Measurements from ENCODE around the gene RND3.
A peak's percentile ranks its signal among the peaks of the same experiment; 100 is the strongest.

Gene RND3, protein sequence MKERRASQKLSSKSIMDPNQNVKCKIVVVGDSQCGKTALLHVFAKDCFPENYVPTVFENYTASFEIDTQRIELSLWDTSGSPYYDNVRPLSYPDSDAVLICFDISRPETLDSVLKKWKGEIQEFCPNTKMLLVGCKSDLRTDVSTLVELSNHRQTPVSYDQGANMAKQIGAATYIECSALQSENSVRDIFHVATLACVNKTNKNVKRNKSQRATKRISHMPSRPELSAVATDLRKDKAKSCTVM

GRCh38 chr2:150487537-150488429 lies at the start of gene RND3:
Gene RND3, minus strand, starts transcription at chr2:150487667. Its CDS starts 250 bp downstream, at chr2:150487417.
- DNase-seq (ENCODE audit: low read depth in 3 of 3) = peak in 1 of 3 experiments; percentile 2

GRCh38 chr2:150535176-150535575 lies 47.7 kb upstream of the RND3 start:
- DNase-seq (ENCODE audit: low read depth in 3 of 3) = no peak

DNA sequence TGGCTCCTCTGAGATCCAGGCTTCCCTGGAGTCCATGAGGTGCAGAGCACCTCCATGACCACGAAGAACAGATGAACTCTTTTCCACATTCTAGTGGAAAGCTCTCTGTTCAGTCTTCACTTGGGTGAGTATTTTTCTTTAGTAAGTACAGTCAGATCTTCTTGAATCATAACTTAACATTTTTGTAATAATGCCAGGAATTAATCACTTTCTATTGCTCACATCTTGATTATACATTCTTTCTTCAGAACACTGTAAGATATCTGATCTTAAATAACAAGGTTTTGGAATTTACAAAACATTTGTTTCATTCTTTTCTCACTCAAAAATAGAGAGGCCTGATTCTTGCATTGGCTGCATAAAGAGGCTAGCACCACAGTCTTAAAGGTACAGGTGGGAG lies 45.4 kb upstream of the RND3 start:
- DNase-seq (ENCODE audit: low read depth in 3 of 3) = no peak

DNA sequence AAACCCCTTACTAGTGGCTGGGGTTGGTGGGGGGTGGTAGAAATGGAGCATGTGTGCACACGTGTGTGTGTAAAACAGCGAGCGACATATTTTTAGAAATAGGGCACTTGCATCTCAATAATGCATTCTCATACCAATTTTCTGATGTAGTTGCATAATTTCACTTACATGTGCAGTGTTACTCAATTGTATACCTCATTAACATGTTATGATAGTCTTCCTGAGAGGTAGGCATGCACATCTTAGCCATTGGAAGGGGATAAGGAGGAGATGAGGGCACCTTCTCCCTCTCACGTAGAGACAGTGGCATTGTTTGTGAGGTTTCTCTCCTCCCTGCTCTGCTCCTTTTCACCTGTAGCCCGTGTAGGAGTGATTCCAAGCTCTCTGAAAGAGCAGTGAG lies 44.6 kb upstream of the RND3 start:
- no peak for DNase-seq (ENCODE audit: low read depth in 3 of 3)

DNA sequence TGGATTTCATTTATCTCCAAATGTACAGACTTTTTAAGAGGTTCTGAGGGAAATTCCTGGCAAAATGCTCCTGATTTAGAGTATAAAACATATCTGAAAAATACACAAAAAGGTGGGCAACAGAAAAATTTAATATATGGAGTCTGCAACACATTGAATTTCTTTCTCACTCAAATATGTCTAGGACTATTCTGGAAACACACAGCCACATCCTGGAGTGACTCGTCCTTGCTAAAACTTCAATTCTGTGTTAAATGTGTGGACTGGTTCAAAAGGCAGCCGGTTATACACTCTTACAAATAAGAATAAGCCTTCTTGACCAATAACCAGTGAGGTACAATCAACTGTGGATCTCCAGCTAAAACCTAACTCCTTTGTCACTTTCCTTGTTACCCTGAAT lies 44.1 kb upstream of the RND3 start:
- no peak for DNase-seq (ENCODE audit: low read depth in 3 of 3)

DNA sequence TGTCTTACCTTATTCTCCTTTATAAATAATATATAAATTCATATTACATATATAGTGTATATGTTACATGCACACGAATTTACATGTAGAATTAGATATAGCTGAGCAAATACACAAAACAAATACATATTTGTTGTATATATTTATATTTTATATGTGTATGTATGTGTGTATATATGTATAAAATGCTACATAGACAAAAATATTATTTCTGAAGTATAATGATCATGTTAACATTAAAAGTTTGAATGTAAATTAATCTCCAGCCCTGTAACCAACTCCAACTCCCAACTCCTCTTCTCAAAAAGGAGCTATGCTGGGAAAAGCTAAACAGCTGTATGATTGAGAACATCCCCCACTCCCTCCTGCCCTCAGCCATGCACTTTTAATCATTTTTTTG lies 42.7 kb upstream of the RND3 start:
- DNase-seq (ENCODE audit: low read depth in 3 of 3) = no peak

GRCh38 chr2:150528861-150529801 lies 41.7 kb upstream of the RND3 start:
- DNase-seq (ENCODE audit: low read depth in 3 of 3) = no peak

- DNase-seq (ENCODE audit: low read depth in 3 of 3) = no peak
Measured at GRCh38 chr2:150526827-150527226, 39.4 kb upstream of the RND3 start.

GRCh38 chr2:150526006-150526405 lies 38.5 kb upstream of the RND3 start:
- no peak for DNase-seq (ENCODE audit: low read depth in 3 of 3)

GRCh38 chr2:150522269-150522668 lies 34.8 kb upstream of the RND3 start:
- no peak for DNase-seq (ENCODE audit: low read depth in 3 of 3)

DNA sequence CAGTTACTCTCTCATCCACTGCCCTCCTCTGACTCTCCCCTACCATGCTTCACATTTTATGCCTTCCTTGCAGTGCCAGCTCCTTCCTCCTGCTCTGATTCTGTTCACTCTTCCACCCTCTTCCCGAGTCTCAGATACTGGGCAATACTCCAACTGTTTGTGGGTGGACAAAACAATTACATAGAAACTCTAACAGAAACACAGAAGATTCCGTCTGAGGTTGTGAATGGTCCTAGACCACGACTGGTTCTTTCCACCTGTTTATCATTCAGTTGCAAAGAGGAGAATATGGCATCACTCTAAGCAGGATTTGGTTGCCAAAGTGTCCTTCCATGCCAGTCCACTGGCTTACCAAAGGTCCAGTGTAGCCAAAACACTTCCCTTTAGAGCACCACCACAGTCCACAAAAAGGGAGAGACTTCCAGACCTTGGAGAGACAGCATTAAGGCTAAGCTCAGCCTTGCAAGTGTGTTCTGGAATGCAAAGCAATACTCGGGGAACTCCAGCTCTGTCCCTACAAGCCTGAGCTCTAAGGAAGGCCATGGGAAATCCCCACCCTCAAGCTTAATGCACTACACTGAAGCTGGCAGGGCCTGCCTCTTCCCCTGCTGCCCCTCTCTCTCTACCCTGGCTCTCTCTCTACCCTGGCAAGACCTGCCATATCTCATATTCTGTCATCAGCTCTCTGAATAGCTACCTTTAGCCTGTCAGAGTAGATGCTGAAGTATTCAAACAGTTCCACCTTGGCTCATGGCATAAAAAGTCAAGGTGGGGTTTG lies 33.6 kb upstream of the RND3 start:
- DNase-seq (ENCODE audit: low read depth in 3 of 3) = no peak

DNA sequence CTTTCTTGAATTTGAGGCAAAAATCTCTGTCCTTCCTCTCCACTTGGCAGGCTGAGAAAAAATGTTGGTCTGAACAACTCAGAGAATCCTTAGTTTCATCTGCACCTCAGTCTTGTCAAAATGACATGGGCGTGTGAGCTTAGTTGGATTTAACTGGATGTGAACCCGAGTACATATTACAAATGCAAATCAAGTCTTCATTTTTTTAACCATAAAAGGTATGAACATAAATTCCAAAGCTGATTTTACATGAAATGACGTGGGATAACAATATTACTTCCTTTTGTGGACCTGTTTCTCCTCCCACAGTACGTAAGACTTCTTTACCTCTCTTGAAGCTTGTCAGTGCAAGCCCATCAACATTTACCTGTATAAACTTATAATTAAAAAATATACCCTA lies 32.6 kb upstream of the RND3 start:
- DNase-seq (ENCODE audit: low read depth in 3 of 3) = no peak

DNA sequence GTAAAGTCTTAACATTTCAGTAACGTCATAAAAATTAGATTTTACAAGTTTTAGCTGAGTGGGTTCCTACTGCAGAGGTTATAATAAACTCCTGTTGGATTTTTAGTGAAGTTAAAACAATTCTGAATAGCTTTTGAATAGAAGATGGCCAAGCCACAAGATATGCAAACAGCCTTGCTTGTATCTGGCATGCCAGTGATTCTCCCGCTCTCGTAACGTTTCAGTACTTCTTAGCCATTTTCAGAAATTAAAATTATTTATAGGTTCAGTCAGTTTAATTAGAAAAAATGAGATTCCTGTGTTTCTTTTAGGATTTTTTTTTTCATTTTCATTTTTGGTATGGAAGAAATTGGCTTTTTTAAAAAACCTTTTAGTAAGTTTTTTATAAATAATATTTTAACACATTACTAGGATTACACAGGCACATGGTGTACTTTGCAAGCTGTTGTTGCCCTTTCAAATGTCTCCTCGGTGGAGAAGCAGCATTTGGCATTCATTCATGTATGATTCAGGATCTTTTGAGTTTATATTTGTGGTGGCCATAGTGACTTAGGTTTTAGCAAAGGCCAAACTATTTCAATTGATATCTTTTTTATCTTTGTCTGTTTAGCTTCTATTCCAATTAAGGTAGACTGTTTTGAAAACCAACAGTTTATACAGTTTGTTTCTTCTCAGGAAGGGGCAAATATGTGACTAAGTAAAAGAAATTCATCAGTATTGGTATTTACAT lies 30.6 kb upstream of the RND3 start:
- DNase-seq (ENCODE audit: low read depth in 3 of 3) = no peak

DNA sequence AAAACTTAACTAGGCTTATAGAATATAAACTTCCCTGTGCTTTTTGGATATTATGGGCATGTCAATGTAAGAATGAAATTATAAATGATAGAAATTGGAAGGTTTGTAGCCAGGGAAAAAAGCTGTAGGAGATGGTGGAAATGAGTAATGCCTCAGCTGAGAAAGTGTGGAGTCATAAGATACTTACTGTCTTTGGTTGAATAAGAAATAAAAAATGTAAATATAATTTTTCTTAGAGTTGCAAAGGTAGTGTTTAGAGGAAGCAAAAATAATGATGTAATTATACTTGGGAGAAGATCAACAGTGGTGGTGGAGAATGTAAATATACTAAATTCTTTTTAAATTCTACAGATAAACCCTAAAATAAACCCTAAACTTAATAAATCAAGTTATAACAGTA lies 26.2 kb upstream of the RND3 start:
- DNase-seq (ENCODE audit: low read depth in 3 of 3) = no peak

DNA sequence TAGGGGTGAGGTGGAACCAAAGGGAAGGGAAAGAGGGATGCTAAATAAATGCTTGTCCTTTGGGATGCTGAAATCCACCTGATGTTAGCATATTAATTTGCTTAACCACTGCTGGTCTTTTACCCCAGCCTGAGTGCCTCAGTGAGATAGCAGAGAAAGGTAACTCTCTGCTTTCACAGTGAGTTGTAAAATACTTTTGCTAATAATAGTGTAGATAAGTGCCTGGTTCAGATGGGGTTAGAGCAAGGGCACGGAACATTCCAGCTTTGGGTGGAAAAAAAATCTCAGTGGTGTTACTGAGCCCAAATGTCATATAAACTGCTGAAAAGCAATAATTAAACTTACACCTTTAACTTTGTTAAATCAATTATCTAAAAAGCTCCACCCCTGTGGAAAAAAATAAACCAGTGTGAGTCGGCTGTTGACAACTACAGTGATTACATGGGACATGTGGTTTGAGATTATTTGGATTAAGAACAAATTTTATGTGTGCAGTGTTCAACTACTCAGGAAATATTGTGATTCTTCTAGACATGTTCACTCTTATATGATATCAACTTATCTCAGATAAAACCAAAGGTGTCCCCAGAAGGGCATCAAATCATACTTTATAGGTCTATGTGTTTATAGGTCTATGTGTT lies 21.1 kb upstream of the RND3 start:
- DNase-seq (ENCODE audit: low read depth in 3 of 3) = no peak

DNA sequence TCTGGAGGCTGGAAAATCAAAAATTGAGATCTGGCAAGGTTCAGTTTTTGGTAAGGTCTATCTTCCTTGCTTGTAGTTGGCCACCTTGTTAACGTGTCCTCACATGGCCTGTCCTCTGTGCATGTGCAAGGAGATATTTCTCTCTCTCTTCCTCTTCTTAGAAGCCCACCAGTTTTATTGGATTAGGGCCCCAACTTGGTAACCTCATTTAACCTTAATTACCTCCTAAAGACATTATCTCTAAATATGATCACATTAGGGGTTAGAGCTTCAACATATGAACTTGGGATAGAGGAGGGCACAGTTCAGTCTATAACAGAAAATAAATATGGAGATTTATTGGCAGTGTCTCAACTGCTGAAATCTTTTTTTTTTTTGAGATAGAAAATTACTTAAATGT lies 19.6 kb upstream of the RND3 start:
- no peak for DNase-seq (ENCODE audit: low read depth in 3 of 3)

- no peak for DNase-seq (ENCODE audit: low read depth in 3 of 3)
Measured at GRCh38 chr2:150505178-150505577, 17.7 kb upstream of the RND3 start.

DNA sequence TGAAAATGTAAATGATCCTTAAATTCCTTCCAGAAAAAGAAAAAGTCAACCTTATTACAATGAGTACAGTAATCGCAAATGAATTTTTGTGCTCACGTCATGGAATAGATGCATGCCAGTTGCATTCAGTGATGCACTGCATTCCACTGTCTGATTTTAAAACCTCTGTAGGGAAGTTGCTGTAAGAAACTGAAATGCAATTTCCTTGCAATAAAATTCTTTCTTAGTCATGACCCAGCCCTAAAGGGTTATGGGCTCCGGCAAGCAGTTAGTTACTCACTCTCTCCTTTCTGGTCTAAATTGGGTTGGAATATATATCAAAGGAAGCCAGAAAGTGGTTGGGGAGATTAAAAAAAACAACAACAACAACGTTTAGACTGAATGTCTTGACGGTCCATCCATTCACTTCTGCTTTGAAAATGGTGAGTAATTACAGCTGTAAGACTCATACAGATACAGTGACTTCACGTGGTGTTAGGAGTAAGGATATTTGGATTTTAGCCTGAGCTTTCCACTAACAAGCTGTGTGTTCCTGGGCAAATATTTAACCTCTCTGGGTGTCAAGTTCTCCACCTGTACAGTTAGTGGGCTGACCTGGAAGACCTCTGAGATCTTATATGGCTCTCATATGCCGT lies 8.6 kb upstream of the RND3 start:
- no peak for DNase-seq (ENCODE audit: low read depth in 3 of 3)

DNA sequence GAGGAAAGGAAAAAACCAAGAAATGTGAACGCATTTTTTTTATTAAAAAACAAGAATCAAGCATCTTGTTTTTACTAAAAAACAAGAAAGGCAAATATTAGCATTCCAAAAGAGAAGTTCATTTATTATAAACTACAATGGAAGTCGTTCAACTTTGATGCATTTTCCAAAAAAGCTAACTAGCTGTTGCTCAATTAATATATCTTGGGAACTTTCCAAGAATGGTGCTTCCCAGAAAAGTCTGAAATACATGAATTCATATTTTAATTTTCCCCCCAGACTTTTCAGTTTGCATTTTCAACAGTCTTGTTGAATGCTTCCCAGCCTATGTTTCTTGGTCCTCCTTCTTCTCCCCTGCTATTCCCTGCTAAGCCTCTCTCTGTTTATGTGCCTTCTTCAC lies 7.5 kb upstream of the RND3 start:
- DNase-seq (ENCODE audit: low read depth in 3 of 3) = no peak
